Pulmonary artery endothelial cell (primary cell): ENCODE measurements around the gene MYO10. TPM values are rescaled to one million over a fixed set of nuclear protein-coding genes. Genes with fewer than 3 reads are reported as not detected.
A peak's percentile ranks its signal among the peaks of the same experiment; 100 is the strongest.
"Not testable (repeated sequence)": the region's sequence is repeated elsewhere in the genome, so short reads cannot be mapped to it uniquely, and the experiment has no call there.

Source experiments
- DNase-seq: peaks from one replicate; pipeline ENCODE4 v3.0.0-alpha.2; 2011; ENCODE audit warnings: low read depth, low spot score
- total RNA-seq: library from RNA; depleted of rRNA; stranded (reverse); fragments of >200 nt; gene quantifications from 2 replicates; pipeline ENCODE4 v1.2.3, GENCODE V29; 2014

The MYO10 gene
- total RNA-seq, 1 donor from 2014 or later = 105 TPM

DNA sequence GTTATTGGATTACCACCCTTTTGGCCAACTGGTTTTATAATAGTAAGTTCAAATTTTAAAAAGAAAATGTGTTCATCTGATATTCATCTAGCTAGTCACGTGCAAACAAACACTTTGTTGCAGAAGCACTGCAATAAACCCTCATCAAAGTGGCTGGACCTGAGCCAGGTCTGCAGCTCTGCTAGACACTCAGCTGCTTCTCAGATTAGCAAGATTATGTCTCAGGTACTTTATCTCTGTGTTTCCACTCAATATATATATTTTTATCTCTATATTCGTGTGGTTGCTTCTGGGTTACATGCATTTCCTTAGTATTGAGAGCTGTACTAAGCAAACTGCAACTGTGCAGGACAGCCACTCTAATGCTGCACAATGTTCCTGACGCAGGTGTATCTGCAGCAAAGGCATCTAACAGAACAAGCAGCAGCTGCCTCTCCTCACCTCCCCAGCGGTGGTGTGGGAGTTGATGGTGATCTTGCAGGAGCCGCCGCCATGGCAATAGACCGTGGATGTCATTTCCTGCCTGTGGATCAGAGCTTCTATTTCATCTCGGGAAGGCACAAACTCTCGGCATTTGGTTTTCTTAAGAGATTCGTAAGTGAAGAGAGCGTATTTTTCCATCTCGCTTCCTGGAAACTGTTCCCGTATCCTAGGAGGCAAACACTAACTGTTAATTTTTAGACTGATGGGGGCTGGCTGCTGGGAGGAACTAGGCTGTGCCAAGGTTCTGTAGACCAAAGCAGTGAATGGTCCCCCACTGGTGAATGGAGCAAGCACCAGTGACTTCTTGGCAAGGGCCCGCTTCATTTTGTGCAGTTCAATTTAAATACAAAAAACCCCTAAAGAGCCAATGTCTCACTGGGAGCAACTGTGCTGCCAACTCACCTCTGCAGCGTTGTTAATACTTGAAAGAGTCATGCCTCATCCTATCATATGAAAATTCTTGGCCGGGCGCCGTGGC is 262.6 kb downstream of the MYO10 start:
- DNase-seq = no peak

DNA sequence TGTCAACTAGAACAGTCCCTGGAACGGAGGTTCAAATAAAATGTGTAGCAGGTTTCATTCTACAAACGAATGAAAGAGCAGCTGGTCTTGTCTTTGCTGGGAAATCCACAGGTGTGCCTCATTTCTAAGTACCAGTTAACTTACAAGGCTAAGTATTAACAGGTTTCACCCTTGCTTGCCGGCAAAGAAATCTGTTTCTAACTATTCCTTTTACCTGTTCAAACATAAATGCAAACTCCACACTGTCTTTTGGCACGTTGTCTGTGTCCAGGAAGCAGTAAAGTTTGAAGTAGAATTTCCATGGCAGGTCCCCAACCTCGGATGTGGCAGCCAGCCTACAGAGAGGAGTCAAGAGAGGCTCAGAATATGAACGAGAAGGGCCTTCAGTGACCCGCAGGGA is 264.9 kb downstream of the MYO10 start:
- DNase-seq = no peak

DNA sequence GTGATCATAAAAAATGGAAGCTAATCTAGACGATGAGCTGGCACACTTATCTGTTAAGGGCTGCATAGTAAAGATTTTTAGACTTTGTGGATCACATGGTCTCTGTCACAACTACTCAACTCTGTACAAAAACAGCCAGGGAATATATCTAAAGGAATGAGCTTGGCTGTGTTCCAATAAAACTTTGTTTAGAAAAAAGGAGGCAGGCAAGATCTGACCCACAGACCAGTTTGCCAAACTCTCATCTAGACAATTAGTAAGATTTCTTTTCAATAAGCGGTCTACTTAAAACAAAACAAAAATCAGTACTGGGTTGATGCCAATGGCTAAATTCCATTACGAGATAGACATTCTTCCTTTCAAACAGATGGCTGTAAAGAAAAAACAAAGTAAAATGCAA is 266.3 kb downstream of the MYO10 start:
- DNase-seq = peak; percentile 81

DNA sequence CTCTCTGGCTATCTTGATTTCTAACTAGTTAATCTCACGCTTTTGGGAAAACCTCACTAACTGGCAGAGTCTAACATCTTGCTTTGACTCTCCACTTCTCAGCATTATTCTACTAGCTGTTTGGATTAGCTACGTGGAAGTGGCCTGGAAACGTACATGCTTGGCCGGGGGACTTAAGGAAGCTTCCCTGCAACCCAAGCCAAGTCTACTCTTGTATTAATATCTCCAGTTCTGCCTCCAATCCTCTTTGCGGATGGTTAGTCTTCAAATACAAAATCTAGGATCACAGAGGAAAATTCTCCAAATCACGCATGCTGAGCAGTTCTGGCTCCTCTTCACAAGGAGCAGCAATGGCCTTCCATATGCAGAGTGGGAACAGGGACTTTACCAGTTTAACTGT is 267.5 kb downstream of the MYO10 start:
- no peak for DNase-seq

DNA sequence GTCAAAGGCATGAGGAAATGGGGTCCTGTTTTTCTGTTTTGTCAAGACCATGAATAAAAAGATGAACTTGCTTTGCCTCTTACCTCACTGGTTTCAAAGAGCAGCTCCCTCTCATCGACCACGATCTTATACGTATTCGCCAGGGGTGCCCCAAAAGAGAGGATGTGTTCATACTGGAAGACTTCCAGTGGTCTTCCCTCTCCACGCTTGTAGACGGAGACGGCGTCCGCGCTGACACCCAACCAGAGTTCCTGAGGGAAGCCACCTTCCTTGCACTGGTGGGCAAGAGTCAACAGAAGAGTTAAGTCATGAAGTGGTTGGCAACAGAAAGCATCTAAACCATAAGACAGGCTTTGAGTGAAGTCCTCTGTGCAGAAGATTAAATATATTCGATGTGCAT is 267.9 kb downstream of the MYO10 start:
- no peak for DNase-seq

DNA sequence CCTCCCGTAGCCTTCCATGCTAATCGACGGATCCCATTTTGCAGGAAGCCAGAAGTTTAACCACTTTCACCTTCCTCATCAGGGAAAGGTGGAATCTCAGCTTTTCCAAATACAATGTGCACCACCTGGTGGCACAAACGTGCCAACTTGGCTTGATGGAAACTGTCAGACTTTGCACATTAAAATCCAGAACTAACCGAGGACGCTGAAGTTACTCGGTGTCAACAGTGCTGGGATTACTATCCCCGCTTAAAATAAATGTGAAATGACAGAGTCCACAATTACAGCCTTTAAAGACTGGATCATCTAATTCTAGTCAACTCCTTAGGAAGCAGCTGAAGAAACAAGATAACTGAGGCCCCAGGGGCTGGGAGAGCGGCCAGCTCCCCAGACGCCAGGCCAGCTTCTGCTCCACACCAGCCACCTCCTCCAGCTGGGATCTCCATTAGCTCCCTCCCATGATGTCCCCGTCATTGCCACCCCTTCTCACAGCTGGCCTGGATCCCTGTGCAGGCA is 269.1 kb downstream of the MYO10 start:
- DNase-seq = no peak

DNA sequence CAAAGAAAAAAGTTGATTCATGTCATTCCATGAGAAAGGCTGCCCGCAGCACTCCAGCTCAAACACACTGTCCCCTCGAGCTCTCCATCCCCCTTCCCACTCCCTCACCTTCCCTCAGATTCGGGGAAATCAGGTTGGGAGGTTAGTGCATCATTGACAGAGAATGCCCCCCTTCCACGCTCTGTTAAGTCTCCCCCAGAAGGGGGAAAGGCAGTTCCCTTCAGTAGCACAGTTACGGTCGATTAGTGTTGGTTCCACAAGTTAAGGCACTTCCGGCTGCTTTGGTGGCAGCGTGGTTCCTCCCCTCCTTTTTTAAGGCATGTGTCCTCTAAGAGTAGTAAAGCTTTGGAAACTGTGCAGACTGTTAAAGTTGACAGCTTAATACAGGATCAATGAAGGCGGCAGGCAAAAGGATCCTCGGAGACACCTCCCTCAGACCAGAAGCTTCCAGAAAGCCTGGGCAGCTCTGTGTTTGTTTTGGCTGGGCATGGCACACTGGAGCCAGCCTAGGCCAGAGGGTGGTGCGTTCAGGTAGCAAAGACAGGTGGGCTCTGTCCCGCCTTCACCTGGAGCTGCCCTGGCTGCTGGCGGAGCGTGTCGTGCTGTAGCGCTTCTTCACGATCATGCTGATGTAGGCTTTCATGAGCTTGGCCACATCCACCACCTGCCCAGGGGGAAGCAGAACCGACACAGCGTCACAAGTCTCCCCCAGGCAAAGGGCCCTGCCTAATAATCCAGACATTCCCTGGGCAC is 269.8 kb downstream of the MYO10 start:
- no peak for DNase-seq

DNA sequence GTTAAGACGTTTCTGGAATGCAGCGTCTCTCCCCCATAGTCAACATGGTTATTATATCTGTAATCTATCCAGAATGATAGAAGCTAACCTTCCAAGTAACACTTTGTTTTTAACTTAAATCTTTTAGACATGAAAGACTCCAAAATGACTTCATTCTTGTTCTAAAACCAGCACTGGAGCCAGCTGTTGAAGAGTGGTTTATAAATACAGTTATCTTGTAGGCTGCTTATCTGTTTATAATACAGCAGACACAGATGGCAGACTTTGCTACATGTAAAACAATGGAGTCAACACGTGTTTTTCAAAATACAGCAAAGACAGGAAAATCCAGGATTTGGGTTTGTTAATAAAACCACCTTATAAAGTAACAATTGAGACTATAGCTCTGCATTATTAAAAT is 270.5 kb downstream of the MYO10 start:
- no peak for DNase-seq

DNA sequence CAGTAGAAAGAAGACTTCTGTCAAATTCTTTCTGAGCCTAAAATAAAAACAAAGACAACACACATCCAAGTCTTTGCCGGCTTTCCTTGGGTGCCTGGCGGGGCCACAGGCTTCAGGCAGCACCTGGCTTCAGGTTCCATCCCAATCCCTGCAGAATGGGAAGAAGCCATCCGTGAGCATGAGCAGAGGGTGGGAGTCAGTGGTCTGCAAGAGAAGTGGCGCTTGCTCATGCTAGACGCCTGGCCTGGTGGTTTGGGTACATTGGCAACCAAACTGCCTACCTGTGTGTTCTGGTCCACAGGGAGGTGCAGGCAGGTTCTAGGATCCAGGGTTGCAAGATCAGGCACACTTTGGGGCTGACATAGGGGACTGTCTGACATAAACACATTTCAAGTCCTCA is 271.7 kb downstream of the MYO10 start:
- DNase-seq = no peak

DNA sequence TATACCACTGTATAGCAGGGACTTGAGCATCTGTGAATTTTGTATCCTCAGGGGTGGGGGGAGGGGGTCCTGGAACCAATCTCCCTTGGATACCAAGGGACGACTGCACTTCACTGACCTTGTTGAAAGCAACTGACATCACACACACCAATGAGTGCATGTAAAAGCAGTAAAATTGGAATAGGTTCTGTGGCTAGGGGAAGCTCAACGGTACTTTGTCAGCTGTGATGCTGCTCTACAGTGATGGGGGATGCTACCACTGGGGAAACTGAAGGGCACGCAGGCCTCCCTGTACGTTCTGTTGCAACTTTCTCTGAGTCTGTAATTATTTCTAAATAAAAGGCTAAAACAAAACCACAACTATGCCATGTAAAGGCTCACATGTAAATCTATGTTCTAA is 272.2 kb downstream of the MYO10 start:
- DNase-seq = no peak

DNA sequence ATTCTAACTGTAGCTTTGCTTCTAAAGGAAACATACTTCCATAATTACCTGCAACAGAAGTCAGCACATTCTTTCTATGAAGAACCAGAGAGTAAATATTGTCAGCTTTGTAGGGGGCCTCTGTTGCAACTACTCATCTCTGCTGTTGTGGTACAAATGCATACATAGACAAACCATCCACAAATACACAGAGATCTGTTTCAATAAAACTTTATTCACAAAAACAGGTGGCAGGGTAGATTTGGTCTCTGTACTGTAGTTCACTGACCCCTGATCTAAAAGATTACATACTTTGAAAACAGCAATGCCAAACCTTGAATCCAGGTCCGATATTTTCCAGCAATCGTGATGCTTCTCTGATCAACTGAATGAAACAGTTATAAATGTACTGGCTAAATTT is 274.4 kb downstream of the MYO10 start:
- no peak for DNase-seq

DNA sequence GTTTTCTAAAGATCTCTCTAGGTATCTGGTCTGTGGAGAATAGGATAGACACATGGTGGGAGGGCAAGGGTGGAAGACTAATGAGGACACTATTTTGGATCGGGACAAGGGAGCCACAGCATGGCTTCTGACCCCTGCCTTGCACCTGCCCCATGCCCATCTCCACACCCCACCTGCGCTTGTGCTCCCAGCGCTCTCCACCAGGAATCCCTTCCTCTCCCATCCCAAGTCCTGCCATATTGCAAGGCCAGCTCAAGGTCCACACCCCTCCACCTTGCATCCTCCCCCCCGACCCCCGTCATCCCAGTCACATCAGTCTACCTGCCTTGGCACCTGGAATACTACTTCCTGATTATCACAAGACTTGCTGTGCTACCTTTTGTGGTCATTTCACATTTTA is 275.1 kb downstream of the MYO10 start:
- DNase-seq = no peak

DNA sequence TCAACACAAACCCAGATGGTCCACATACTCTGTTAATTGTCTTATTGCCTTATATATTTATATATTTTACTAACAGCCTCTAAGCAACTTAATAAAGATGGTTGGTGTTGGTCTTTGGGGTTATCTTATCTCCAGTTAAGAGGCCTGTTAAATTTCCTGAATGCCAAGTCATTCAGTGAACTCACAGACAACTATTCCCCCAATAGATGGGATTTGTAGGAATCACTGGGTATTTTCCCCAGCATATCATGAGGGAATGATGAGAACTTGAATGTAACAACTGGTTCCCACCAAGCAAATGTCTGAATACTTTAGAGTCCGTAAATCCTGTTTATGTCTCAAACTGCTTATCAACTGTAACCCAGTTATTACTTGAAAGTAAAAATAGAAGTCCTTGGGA is 276.6 kb downstream of the MYO10 start:
- DNase-seq = no peak

DNA sequence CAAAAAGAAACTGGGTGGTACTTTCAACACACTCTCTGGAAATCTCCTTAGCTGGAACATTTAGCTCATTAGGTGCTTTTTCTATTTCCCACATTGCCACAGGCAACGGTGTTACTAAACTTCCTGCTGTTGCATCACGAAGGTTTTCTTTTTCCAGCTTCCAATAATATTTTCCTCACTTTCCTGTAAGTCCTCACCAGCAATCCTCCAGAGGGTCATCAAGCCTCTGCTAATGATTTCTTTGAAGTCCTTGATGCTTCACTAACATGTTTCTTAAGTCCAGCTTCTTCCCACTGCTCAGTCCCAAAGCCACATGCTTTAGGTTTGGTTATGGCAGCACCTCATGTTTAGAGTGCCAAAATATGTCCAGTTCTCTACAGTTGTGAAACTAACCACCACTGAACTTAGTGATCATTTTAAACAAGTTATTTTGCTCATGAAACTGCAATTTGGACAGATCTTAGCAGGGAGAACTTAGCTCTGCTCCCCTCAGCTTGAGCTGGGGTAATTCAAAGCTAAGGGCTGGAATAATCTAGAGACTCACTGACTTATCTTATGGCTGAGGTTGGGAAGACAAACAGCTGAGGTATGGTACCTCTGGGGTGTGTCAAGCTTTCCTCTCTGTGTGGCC is 279.4 kb downstream of the MYO10 start:
- DNase-seq = no peak

DNA sequence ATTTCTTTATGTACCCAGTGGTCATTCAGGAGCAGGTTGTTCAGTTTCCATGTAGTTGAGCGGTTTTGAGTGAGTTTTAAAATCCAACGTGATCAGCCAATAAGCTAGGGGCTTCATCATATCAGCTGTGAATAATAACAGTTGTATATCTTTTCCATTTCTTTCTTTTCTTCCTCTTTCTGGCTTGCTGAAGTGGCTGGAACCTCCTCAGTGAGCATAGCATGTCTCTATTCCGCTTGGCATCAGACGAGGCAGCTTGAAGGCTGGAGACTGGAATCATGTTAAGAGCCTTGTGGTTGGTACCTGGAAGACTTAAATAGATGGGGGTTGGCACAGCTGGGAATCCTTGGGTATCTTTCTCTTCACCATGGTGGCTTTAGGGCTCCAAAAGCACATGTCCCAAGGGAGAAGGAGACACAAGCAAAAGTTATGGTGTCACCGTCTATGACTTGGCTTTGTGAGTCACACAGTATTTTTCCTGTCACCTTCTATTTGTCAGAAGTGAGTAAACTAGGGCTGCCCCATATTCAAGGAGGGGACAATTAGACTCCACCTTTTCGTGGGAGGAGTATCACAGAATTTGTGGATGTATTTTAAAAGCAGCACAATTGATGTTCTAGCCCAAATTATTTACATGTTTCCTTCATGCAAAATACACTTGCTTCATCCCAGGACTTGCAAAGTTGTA is 281.3 kb downstream of the MYO10 start:
- DNase-seq = no peak

DNA sequence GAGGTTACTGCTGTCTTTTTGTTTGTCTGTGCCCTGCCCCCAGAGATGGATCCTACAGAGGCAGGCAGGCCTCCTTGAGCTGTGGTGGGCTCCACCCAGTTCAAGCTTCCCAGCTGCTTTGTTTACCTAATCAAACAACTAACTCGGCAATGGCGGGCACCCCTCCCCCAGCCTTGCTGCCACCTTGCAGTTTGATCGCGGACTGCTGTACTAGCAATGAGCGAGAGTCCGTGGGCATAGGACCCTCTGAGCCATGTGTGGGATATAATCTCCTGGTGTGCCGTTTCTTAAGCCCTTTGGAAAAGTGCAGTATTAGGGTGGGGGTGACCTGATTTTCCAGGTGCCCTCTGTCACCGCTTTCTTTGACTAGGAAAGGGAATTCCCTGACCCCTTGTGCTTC is 287.3 kb downstream of the MYO10 start:
- DNase-seq = not testable (repeated sequence)

DNA sequence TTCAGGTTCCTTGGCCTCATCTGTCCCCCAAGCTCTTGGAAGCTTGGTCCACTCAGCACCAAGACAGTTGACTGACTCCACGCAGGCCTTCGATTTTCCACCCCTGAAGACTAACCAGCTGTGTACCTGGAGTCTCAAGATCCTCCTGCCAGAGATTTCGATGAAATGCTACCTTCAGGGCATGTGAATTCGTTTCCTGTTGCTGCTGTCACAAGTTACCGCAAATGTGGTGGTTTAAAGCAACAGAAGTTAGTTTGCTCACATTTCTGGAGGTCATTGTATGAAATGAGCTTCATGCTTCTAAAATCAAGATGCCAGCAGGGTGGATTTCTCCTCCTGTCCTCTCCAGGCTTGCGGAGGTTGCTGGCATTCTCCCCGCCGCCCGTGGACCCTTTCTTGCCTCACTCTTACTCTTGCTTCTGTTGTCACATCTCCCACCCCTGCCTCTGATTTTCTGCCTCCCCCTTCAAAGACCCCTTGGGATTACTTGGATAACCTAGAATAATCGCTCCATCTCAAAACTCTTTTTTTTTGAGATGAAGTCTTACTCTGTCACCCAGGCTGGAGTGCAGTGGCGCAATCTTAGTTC is 291.7 kb downstream of the MYO10 start:
- DNase-seq = no peak

DNA sequence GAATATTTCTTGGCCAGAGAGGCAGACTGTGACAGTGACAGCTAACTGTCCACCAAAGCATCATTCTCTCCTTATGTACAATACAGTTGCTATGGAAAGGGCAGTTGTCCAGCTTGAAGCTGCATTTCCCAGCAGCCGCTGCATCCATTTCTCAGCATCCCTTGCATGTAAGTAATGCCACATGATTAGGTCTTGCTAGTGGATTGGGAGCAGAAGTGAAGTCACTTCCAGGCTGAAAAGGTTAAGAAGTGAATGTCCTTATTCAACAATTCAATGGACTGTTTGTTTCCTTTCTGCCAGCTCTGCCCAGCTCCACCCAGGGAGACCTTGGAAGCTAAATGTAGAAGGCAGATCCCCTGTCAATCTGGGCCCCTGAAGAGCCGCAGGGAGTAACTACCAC is 293.2 kb downstream of the MYO10 start:
- DNase-seq = no peak

DNA sequence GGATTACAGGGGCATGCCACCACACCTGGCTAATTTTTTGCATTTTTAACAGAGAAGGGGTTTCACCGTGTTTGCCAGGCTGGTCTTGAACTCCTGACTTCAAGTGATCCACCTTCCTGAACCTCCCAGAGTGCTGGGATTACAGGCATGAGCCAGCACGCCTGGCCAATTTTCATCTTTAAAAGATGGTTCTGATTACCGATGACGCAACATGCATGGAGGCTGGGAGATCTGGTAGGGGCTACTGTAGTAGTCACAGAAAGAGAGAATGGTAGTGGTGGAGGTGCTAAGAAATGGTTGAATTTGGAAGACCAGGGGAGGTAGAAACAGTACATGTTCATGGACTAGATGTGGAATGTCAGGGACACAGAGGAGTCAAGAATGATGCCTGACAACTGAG is 296.9 kb downstream of the MYO10 start:
- no peak for DNase-seq

DNA sequence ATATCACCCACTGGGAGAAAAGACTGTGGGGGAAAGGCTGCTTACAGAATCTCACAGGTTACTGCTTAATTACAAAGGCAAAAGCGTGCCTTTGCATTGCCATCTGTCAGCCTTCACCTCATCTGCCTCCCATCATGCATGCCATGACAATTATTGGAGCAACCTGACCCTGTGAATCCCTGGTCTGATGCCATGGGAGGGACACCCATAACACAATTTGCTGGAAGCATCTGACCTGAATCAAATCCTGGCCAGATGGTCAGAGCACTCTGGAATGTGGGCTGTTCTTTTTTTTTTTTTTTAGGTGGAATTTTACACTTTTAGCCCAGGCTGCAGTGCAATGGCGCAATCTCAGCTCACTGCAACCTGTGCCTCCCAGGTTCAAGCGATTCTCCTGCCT is 307.7 kb downstream of the MYO10 start:
- DNase-seq = no peak

DNA sequence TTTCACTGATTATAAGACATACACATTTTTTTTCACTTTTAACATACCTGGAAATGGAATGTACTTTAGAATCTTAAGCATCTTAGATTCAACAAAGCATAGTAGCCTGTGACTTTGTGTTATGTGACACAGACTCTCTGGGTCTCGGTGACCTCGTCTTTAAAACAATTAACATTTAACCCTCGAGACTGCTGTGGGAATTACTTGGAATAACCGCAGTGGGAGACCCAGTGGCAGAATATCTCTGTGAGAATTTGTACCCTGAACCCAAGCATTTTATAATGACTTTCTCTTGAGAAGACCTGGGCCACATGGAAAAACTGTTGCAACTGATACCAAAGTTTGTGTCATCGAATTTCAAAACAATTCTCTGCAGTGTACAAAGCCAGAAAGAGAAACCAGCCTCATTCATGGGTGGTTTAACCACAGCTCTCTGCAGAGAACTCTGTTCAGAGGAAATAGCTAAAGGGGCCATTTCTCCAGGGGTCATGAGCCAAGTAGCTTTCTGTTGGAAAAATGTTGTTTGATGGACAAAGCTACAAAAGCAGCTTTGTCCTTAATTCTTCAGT is 309.3 kb downstream of the MYO10 start:
- DNase-seq = no peak
